IPS-11a (cell line): ENCODE results near the gene CCR6.
"Not testable (repeated sequence)": the region's sequence is repeated elsewhere in the genome, so short reads cannot be mapped to it uniquely, and the experiment has no call there.

ENCODE experiments used
- H3K4me3 ChIP-seq: one replicate; pipeline ENCODE4 v1.5.1; 2013; ENCODE audit warnings: low read depth, low read length, control low read depth

Gene CCR6

DNA sequence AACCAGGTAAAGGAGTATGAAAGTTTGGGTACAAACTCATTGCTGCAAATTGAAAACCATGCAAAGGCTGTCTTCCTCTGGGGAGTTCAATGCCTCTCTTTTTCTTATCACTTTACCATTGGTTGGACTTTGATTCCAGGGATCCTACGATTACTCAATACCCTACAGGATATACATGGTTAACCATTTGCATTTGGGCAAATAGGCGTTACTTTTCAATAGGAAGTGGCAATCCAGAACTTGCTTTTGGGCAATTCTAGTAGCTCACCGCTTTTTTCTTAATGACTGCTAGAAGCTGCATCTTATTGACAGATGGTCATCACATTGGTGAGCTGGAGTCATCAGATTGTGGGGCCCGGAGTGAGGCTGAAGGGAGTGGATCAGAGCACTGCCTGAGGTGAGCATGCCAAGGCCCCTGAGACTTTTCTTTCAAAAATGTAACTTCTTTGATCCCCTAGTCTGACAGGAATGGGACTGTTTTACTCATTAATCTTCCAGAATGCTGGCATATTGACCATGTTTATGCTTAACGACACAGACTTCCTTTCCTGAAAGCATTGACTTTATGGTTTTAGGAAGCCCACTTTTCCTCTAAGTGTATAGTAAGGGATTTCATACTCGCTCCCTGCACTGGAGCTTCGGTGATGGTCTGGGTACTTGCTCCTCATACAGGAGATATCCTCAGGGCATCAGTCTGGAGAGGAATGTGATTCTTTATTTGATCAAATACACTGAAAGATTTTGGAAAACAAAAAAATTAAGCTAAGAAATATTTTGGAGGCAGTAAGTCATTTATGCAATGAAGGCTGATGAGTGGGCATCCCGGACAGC is at the start of gene CCR6:
CCR6 (plus strand) TSS at position 270 of the 831 bp plus-strand sequence. CDS start 13,039 bp downstream, outside the sequence.
- no peak within 1 kb of the TSS for H3K4me3 ChIP-seq

DNA sequence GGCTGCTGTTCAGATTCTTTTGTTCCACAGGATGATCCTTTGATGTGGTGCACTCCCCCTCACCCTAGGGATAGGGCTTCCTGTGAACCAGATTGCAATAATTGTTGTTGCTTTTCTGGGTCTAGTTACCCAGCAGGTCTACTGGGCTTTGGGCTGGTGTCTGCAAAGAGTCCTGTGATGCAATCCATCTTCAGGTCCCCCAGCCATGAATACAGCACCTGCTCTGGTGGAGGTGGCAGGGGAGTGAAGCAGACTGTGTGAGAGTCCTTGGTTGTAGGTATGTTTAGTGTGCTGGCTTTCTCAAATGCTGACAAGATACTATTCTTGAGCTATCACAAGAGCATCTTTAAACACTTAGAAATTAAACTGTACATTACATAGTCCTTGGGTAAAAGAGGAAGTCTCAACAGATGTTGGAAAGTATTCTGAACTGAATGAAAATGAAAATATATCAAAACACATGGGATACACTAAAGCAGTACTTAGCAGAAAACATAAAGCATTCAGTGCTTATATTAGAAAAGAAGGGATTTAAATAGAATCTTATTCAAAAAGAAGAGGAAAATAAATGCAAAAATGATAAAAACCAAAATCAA is 49.1 kb upstream of the CCR6 start:
- H3K4me3 ChIP-seq, result no peak overlapping the region

DNA sequence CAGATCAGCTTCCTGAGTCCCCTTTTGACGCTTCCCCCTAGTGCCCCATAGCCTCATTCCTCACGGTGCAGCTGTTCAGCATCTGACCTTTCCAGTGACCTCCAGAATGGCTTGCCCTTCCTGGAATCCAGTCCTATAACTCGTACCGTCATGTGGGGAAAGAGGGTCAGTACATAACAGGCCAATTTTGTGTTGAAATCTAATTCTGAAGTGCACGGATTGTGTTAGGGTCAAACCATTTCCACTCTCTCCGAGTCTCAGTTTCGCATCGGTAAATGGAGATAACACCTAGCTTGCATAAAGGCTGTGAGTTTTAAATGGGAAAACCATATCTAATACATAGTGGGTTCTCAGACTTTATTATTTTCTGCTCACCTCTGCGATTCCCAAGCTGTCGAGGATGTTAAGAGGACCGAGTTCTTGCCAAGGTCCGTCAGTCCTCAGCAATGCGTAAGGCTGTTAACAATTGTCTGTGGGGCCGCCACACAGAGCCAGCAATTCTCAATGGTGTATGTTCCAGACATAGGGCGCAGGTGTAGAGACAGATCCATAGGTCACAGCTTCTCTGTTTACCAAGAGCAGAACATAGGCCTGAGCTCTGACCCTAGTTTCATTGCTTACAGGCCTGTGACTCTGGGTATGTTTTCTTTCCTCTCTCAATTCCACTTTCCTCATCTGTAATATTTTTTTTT is 45.5 kb upstream of the CCR6 start:
- no peak overlapping the region for H3K4me3 ChIP-seq

DNA sequence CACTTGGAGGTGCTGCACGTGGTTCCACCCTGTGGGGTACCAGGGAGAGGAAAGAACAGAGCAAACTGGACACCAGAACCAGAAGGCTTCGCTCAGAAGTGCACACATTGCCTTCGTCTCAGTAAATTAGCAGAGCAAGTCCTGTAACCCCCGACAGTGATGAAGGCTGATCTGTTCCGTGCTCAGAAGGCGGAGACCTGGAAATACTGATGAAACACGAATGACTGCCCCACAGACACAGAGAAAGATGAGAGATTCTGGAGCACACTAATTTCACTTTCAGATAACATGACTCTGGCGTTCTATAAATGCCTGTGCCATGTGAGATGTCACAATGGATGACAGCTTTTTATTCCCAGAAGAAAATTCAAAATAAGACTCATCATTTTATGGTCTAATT is 44.2 kb upstream of the CCR6 start:
- H3K4me3 ChIP-seq, result no peak overlapping the region

DNA sequence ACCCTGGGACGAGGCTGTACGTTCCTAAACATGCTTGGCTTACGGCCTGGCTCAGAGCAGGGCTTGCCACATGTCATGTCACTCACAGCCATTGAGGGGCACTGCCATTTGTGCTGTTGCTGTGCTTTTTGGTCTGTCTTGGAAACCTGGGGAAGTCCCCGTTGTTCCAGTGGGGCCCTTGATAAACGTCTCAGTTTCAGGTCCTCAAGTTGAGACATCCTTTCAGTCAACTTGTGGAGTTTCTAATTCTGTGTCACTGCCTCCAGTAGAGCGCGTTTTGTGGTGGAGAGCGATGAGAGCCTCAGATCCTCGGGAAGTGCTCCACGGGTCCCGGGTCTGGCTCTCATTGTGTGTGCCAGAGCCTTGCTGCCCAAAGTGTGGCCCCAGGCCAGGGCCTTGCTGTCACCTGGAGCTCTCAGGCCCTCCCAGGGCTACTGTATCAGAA is 43.0 kb upstream of the CCR6 start:
- no peak overlapping the region for H3K4me3 ChIP-seq

DNA sequence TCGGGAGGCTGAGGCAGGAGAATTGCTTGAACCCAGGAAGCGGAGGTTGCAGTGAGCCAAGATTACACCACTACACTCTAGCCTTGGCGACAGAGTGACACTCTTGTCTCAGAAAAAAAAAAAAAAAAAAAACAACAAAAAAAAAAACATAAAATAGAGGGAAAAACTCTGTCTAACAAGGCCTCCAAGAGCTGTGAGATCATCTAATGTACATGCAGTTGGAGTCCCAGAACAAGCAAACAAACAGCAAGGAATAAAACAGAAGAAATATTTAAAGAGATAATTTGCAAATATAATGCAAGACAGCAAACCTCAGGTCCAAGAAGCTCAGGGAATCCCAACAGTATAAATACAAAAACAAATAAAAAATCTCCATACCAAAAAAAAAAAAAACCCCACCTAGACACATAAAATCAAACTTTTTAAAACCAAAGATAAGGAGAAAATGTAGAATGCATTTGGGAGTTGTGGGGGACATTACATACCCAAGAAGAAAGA is 35.0 kb upstream of the CCR6 start:
- no peak overlapping the region for H3K4me3 ChIP-seq

DNA sequence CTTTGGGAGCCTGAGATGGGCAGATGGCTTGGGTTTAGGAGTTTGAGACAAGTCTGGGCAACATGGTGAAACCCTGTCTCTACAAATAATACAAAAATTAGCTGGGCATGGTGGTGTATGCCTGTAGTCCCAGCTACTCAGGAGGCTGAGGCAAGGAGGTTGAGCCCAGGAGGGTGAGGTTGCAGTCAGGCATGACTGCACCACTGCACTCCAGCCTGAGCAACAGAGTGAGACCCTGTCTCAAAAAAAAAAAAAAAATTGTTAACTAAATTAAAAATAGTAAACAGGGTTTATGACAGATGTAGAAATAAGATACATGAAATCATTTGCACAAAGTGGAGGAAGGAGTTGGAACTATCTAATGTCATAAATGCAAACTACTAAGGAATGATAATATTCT is 34.2 kb upstream of the CCR6 start:
- H3K4me3 ChIP-seq, result not testable (repeated sequence)

DNA sequence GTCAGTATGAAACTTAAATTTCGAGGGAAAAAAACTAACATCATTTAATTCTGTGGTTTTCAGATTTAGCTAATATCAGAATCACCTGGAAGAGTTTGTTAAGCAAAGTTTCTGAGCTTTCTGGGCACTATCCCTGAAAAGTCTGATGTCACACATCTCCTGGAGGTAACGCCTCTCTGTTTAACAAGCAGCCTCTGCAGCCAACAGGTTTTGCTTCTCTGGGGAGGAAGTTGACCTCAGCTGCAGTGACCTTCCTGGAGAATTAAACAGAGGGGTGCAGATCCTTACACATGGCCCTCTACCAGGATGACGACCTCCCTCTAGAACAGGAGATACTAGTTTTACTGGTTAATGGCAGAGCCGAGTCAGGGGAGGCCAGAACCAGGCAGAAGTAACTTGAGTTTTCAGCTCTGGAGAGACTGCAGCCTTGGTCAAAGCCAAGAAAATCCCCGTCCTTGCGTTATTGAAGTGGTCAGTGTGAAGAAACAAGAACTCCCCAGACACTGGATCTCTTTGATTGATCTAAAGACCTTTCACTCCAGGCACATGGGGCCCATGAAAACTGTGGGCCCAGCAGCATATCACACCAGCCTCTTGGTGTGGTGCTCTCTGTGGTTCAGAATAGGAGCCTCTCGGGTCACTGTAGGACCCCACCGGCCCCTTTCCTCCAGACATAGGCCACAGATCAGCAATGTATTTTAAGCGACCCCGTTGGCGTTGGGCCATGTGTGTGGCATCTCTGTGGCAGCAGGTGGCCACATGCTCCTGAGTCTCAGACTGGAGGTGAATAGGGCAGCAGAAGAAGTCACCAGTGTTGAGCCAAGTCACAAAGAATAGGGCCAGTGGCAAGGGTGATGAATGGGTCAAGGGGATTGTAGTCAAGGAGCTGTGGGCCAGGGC is 33.4 kb upstream of the CCR6 start:
- H3K4me3 ChIP-seq, result no peak overlapping the region

DNA sequence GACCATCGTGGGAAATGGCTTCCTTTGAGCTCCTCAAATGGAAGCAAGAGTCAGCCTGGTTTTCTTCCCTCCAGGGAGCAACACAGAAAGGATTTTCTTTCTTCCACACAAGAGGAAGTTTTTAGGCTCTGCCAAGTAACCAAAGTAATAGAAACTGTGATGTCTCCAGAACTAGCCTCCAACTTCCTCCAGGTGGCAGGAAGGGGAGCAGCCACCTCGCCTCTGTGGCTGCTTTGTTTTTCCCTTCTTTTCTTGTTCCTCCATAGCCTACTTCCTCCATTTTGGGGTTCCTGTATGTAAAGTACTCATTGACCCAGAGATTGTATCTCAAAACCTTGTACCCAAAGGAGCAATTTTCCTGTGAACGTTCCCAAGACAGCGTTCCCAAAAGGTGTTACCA is 32.7 kb upstream of the CCR6 start:
- no peak overlapping the region for H3K4me3 ChIP-seq

DNA sequence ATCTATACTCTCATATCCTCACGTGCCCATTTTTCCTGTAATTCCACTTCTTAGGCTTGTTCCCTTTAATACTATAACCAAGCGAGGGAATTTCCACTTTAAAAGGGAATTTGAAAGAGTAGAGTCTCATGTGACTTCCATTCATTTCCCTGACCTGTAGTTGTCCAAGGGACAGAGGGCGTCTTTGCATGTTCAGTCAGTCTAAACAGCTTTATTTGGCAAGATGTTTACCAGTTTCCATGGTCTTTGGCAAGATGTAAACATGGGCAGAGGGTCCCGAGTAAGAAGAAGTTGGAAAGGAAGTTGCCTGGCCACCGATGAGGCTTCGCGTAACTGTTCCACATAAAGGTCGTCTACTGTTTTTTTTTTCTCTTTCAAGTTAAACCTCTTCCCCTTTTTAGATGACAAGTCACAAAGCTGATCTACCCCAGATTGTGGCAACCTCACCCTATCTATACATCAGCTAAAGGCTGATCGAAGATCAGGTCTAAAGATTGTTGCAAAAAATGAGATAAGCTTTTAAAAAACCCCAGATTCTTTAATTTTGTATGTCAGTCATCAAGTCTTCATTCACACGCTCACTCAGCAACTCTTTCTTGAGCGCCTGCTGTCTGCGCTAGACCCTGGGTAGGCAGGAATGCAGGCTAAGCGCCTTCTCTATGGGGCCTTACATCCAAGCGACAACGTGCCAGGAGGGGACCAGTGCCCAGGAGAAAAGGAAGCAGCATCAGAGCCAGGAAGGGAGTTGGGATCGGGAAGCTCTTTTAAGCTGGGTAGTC is 31.7 kb upstream of the CCR6 start:
- H3K4me3 ChIP-seq, result no peak overlapping the region

DNA sequence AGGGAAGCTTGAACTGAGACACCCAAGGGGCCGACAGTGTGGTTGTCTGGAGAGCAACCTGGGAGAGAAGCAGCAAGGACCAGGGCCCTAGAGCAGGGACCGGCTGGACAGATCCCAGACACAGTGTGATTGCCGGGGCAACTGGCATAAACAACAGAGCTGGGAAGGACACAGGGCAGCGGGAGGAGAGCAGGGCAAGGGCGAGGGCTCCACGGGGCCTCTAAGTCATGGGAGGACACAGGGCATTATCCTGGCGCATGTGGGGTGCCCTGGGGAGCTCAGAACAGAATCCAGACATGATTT is 31.1 kb upstream of the CCR6 start:
- no peak overlapping the region for H3K4me3 ChIP-seq

DNA sequence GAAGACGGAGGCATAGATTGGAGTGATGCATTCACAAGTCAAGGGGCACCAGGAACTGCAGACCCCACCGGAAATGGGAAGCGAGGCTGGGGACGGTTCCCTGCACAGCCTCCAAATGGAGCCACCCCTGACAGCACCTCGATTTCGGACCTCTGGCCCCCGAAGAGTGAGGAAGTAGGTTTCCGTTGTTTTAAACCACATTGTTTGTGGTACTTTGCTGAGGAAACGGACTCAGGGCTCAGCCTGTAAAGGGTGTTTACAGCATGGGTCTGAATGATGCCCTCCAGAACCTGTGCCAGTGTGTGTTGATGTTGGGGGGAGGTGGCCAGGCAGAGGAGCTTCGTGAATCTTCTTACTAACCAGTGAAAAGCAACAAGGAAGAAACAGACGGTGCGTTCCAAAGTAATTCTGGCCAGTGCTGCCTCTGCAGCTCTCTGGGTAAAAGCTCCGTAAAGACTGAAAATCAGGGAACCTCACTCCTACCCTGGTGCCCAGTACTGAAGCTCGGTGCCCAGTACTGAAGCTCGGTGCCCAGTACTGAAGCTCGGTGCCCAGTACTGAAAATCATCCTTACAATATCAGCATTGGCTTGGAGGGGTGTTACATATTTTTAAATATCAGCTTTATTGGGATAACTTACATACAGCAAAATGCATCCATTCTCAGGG is 30.1 kb upstream of the CCR6 start:
- no peak overlapping the region for H3K4me3 ChIP-seq

DNA sequence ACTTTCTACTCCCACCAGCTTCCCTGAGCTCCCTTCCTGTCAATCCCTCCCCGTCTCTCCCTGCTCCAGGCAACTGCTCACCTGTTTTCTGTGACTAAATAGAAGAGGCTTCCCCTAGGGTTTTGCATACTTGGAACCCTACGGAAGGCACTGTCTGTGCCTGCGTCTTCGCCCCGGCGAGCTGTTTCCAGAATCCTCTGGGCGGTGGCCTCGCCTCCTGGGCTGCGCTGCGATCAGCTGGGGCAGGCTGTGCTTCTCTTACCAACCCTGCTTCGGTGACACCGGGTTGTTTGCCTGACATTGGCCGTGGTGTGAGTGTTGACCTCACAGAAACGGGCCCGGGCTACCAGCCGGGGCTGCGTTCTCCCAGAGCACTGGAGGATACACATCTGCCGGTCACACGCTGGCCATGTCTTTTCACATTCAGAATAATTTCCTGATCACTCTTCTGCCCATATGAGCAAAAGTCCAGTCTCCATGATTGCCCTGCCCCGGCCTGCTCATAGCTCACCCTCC is 29.4 kb upstream of the CCR6 start:
- no peak overlapping the region for H3K4me3 ChIP-seq

DNA sequence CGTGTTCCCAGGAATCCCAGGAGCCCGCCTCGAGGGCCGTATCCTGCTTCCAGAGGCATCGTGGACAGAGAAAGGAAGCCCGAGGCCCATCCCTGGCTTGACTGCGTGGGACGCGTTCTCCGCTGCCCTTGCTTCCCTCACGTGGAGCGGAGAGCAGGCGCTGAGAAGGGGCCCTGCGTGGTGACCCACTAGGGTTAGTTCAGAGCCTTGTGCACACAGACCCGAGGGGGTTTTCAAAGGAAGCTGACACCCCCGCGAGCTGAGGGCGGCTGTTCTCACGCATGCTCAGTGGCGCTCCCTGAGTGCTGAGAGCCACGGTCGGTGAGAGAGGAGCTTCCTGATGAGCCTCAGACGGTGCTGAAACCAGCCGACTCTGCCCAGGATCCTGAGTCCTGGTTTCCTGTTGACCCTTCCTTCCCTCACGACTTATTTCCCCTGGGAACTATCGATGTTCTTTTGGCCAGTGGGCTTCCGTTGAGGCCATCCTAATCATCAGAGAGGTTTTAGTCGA is 28.9 kb upstream of the CCR6 start:
- H3K4me3 ChIP-seq, result no peak overlapping the region

DNA sequence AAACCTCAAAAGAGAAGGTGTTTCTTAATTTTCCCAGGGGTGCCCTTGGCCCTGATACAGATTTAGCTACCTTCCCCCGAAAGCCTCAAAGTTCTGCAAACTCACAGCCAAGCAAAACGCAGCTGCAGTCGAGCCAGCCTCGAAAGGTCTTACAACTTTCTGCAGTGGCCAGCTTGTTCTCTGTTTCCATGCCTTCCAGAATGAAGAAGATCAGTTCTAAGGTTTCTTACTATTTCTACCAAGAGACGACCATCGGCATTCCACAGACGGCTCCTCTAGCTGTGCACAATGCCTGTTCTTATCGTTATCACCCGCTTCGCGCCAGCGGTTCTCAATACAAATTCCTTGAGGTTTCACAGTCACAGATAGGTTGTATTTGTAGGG is 28.5 kb upstream of the CCR6 start:
- no peak overlapping the region for H3K4me3 ChIP-seq

DNA sequence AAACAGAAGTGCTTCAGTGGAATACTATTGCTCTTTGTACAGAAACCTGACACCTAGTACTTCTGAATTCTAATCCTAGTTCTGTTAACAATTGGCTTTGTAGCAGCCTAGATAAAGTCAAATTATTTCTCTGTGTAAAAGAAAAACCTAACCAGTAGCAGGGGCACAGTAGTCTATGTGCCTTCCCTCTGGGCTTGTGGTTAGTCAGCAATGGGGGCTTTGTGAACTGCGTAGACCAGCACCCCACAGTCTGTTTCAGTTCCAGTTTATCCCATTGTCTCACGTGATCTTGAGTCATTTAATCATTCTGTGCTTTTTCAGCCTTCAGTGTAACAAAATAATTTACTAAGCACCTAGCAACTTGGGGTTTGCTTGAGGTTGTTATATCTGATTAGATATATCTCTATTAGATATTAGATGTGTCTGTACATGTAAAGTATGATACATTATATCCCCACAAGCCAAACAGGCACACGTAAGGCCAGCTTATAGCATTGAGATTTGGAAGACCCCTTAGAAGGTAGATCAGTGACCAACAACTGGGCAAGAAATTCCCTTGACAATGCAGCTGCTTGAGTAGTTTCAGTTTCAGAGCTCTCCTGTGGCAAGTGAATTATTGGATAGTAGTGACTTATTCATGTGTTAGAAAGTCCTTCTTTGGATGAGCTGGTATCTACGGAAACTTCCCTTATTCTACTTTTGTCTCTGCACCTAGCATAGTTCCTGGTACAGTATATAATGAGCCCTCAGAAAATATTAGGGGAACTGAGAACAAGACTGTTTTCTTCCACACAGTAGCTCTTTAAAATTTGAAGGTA is 27.9 kb upstream of the CCR6 start:
- no peak overlapping the region for H3K4me3 ChIP-seq

DNA sequence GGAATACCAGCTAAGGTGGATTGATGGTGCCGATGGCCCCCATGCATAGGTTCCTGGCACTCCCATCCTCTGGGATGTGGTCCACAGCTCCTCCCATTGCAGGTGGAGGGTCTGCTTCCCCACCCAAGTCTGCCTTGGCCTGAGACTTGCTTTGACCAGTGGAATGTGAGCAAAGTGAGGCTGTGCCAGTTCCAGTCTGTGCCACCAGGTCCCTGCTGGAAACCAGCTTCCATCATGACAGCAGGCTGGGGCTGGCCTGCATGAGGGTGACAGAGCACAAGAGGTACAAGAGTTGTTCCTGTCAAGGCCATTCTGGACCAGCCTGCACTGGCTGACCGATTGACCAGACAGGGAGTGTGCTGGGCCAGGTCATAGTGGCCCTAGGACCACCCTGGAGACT is 27.0 kb upstream of the CCR6 start:
- no peak overlapping the region for H3K4me3 ChIP-seq

DNA sequence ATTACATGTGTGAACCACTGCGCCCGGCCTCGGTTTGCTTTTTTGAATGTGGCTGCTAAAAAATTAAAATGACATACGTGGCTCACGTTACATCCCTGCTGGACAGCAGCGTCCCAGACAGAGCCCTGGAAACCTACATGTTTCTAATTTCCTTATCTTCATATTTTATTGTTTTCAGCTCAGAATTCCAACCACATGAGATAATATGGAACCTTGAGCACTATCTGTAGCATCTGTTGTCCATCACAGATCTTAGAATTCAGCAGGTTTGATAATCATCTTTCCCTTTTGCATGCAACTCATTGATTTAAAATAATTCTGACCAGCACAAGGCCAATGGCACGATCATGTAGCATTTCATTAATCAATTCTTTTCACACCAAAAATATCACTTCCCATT is 25.9 kb upstream of the CCR6 start:
- H3K4me3 ChIP-seq, result no peak overlapping the region
